GM23338 (cell line): Measurements from ENCODE around the gene ADIPOR1.

ENCODE experiments used
- CREB1 ChIP-seq: fragments of 250-450 bp; sonication (Bioruptor Pico); IDR thresholded peaks from 2 replicates; pipeline ENCODE4 v1.5.0; 2020; ENCODE audit warnings: low read depth, mild to moderate bottlenecking, moderate library complexity
- EZH2 ChIP-seq: fragments of 200-600 bp; sonication (generic); IDR thresholded peaks from one replicate; pipeline ENCODE4 v1.8.0; 2017; ENCODE audit warnings: antibody characterized with exemption, mild to moderate bottlenecking, low read depth; ENCODE audit not compliant: unreplicated experiment
- EZH2phosphoT487 ChIP-seq: fragments of 200-600 bp; sonication (generic); IDR thresholded peaks from one replicate; pipeline ENCODE4 v1.8.1; 2018; ENCODE audit warnings: antibody characterized with exemption; ENCODE audit not compliant: unreplicated experiment
- JUNB ChIP-seq: IDR thresholded peaks from one replicate; pipeline ENCODE4 v1.6.1; 2016; ENCODE audit warnings: antibody characterized with exemption; ENCODE audit not compliant: unreplicated experiment
- POLR2AphosphoS5 ChIP-seq: IDR thresholded peaks from 2 replicates; pipeline ENCODE4 v1.6.1; 2016; ENCODE audit warnings: antibody characterized with exemption, low read depth
- TF ChIP-seq, protein P1 (sequence below), 2 experiments: fragments of 200-600 bp in 1 of 2; sonication (generic) in 1 of 2; conservative IDR thresholded peaks; 2 replicates each; pipeline versions ENCODE4 v1.5.1 to v1.6.1; 2016 to 2017; ENCODE audit warnings: antibody characterized with exemption in 2 of 2, low read depth in 2 of 2, mild to moderate bottlenecking in 2 of 2, moderate library complexity in 1 of 2
- TF ChIP-seq, protein P2 (sequence below): IDR thresholded peaks from one replicate; pipeline ENCODE4 v1.6.1; 2018; ENCODE audit warnings: antibody characterized with exemption; ENCODE audit not compliant: unreplicated experiment

- no peak for TF ChIP-seq EZH2
- TF ChIP-seq, protein P1, sequence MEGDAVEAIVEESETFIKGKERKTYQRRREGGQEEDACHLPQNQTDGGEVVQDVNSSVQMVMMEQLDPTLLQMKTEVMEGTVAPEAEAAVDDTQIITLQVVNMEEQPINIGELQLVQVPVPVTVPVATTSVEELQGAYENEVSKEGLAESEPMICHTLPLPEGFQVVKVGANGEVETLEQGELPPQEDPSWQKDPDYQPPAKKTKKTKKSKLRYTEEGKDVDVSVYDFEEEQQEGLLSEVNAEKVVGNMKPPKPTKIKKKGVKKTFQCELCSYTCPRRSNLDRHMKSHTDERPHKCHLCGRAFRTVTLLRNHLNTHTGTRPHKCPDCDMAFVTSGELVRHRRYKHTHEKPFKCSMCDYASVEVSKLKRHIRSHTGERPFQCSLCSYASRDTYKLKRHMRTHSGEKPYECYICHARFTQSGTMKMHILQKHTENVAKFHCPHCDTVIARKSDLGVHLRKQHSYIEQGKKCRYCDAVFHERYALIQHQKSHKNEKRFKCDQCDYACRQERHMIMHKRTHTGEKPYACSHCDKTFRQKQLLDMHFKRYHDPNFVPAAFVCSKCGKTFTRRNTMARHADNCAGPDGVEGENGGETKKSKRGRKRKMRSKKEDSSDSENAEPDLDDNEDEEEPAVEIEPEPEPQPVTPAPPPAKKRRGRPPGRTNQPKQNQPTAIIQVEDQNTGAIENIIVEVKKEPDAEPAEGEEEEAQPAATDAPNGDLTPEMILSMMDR (conservative IDR thresholded peaks at IDR 0.05; ENCODE audit: low read depth in 2 of 2), result no peak
- TF ChIP-seq, protein P2, sequence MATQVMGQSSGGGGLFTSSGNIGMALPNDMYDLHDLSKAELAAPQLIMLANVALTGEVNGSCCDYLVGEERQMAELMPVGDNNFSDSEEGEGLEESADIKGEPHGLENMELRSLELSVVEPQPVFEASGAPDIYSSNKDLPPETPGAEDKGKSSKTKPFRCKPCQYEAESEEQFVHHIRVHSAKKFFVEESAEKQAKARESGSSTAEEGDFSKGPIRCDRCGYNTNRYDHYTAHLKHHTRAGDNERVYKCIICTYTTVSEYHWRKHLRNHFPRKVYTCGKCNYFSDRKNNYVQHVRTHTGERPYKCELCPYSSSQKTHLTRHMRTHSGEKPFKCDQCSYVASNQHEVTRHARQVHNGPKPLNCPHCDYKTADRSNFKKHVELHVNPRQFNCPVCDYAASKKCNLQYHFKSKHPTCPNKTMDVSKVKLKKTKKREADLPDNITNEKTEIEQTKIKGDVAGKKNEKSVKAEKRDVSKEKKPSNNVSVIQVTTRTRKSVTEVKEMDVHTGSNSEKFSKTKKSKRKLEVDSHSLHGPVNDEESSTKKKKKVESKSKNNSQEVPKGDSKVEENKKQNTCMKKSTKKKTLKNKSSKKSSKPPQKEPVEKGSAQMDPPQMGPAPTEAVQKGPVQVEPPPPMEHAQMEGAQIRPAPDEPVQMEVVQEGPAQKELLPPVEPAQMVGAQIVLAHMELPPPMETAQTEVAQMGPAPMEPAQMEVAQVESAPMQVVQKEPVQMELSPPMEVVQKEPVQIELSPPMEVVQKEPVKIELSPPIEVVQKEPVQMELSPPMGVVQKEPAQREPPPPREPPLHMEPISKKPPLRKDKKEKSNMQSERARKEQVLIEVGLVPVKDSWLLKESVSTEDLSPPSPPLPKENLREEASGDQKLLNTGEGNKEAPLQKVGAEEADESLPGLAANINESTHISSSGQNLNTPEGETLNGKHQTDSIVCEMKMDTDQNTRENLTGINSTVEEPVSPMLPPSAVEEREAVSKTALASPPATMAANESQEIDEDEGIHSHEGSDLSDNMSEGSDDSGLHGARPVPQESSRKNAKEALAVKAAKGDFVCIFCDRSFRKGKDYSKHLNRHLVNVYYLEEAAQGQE, result no peak
- TF ChIP-seq POLR2AphosphoS5, result no peak
- no peak for TF ChIP-seq CREB1 (CRISPR knock-in tag)
- no peak for TF ChIP-seq JUNB
- no peak for TF ChIP-seq EZH2phosphoT487
Measured at GRCh38 chr1:202987255-202987654, 29.1 kb upstream of the ADIPOR1 start.
